ENCODE data around the gene ITSN1.

GRCh38 chr21:33835920-33836319 lies 193.6 kb downstream of the ITSN1 start:
- TF ChIP-seq, protein P1, sequence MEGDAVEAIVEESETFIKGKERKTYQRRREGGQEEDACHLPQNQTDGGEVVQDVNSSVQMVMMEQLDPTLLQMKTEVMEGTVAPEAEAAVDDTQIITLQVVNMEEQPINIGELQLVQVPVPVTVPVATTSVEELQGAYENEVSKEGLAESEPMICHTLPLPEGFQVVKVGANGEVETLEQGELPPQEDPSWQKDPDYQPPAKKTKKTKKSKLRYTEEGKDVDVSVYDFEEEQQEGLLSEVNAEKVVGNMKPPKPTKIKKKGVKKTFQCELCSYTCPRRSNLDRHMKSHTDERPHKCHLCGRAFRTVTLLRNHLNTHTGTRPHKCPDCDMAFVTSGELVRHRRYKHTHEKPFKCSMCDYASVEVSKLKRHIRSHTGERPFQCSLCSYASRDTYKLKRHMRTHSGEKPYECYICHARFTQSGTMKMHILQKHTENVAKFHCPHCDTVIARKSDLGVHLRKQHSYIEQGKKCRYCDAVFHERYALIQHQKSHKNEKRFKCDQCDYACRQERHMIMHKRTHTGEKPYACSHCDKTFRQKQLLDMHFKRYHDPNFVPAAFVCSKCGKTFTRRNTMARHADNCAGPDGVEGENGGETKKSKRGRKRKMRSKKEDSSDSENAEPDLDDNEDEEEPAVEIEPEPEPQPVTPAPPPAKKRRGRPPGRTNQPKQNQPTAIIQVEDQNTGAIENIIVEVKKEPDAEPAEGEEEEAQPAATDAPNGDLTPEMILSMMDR (IDR thresholded peaks at IDR 0.05), result no peak
- TF ChIP-seq POLR2A (IDR thresholded peaks at IDR 0.05), result no peak
